ENCODE measurements around the gene POMC.
"Not testable (repeated sequence)": the region's sequence is repeated elsewhere in the genome, so short reads cannot be mapped to it uniquely, and the experiment has no call there.

POMC gene

DNA sequence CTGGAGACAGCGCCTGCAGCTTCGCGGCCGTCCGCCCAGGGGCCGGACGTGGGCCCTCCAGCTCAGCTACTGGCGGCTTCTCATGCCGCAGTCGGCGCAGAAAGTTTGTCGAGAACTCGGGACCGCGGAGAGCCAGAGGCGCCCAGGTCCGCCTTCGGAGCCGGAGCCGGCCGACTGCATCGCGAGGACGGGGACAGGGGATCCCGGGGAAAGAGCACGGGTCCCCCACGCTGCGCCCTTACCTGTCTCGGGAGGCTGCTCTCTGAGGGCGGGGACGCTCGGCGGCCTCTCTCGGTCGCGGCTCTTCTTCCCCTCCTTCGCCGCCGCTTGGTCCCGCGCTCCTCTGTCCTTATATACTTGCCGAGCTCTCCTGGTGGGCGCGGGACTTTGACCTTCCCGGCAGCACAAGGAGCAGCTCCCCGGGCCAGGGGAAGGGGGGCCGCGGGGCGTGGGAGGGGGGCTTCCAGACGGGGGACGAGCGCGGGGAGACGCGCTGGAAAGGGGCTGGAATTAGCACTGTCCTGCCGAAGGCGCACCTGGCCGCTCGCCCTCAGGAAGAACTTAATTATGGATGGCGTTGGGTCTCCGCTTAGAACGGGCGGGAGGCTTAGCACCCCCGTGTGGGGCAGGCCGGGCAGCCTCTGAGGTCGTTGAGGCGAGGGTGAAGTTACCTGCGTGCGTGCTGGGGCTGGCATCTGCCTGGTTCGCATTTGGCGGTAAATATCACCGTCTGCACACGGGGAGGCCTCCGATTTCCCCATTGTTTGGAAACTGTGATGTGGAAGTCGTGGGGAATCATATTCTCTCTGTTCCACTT is at the start of gene POMC:
TSS of gene POMC (minus strand) at position 325 of the 817 bp plus-strand sequence. CDS start 3,808 bp downstream, outside the sequence.
- no peaks in the 10 kb centered on the region for H3K9me3 ChIP-seq (ENCODE audit: control insufficient read depth, low read depth, low read length)
- no peaks in the 10 kb centered on the region for H3K36me3 ChIP-seq (ENCODE audit: control insufficient read depth, low read depth, low read length)
- no peak within 1 kb of the TSS for H3K27ac ChIP-seq (ENCODE audit: low read length)
- peak within 1 kb of the TSS; percentile 21 for H3K9ac ChIP-seq (ENCODE audit: low read length)
- H3K27me3 ChIP-seq (ENCODE audit: control insufficient read depth, insufficient read depth, low read length), result peaks cover 50% of the 10 kb centered on the region
- H3K4me1 ChIP-seq (ENCODE audit: control insufficient read depth, low read depth, low read length), result no peaks in the 10 kb centered on the region
- peak within 1 kb of the TSS; percentile 58 for H3K4me3 ChIP-seq (ENCODE audit: low read length)

DNA sequence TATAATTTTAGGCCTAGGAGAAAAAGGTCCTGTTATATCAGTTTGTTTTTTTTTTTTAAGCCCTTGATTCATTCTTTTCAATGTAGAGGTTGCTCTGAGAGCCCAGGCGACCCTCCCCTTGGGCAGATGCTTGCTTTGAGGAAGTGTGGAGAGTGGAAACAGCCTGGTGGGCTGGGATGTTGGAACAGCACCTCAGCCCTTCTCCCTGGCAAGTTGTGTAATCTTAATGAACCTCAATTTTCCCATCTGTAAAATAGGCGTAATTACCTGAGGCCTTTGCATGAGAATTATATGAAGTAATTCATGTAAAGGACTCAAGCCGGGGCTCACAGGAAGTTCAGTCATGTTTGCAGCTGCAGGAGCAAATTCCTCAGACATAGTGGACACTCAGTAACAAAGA is 49.7 kb upstream of the POMC start:
- H3K4me3 ChIP-seq (ENCODE audit: low read length), result no peak overlapping the region
- no peaks in the 10 kb centered on the region for H3K27me3 ChIP-seq (ENCODE audit: control insufficient read depth, insufficient read depth, low read length)
- H3K36me3 ChIP-seq (ENCODE audit: control insufficient read depth, low read depth, low read length), result no peaks in the 10 kb centered on the region
- no peak overlapping the region for H3K9ac ChIP-seq (ENCODE audit: low read length)
- H3K9me3 ChIP-seq (ENCODE audit: control insufficient read depth, low read depth, low read length), result no peaks in the 10 kb centered on the region
- no peaks in the 10 kb centered on the region for H3K4me1 ChIP-seq (ENCODE audit: control insufficient read depth, low read depth, low read length)
- H3K27ac ChIP-seq (ENCODE audit: low read length), result no peak overlapping the region

GRCh38 chr2:25215948-25216679 is 47.7 kb upstream of the POMC start:
- H3K27ac ChIP-seq (ENCODE audit: low read length), result no peak overlapping the region
- H3K27me3 ChIP-seq (ENCODE audit: control insufficient read depth, insufficient read depth, low read length), result no peaks in the 10 kb centered on the region
- no peak overlapping the region for H3K9ac ChIP-seq (ENCODE audit: low read length)
- no peaks in the 10 kb centered on the region for H3K9me3 ChIP-seq (ENCODE audit: control insufficient read depth, low read depth, low read length)
- H3K4me1 ChIP-seq (ENCODE audit: control insufficient read depth, low read depth, low read length), result no peaks in the 10 kb centered on the region
- H3K4me3 ChIP-seq (ENCODE audit: low read length), result peak overlapping the region; percentile 63
- H3K36me3 ChIP-seq (ENCODE audit: control insufficient read depth, low read depth, low read length), result no peaks in the 10 kb centered on the region

- no peaks in the 10 kb centered on the region for H3K4me1 ChIP-seq (ENCODE audit: control insufficient read depth, low read depth, low read length)
- no peak overlapping the region for H3K27ac ChIP-seq (ENCODE audit: low read length)
- H3K4me3 ChIP-seq (ENCODE audit: low read length), result peak overlapping the region; percentile 63
- no peaks in the 10 kb centered on the region for H3K36me3 ChIP-seq (ENCODE audit: control insufficient read depth, low read depth, low read length)
- H3K27me3 ChIP-seq (ENCODE audit: control insufficient read depth, insufficient read depth, low read length), result no peaks in the 10 kb centered on the region
- no peak overlapping the region for H3K9ac ChIP-seq (ENCODE audit: low read length)
- H3K9me3 ChIP-seq (ENCODE audit: control insufficient read depth, low read depth, low read length), result no peaks in the 10 kb centered on the region
Measured at GRCh38 chr2:25215232-25215631, 46.9 kb upstream of the POMC start.

GRCh38 chr2:25213229-25213628 is 44.8 kb upstream of the POMC start:
- Histone ChIP-seq H3K9me3 (ENCODE audit: control insufficient read depth, low read depth, low read length) (no peaks in the 10 kb centered on the region), H3K36me3 (ENCODE audit: control insufficient read depth, low read depth, low read length) (no peaks in the 10 kb centered on the region), H3K4me3 (ENCODE audit: low read length) (no peak overlapping the region), H3K27me3 (ENCODE audit: control insufficient read depth, insufficient read depth, low read length) (no peaks in the 10 kb centered on the region), H3K4me1 (ENCODE audit: control insufficient read depth, low read depth, low read length) (no peaks in the 10 kb centered on the region), H3K27ac (ENCODE audit: low read length) (no peak overlapping the region), H3K9ac (ENCODE audit: low read length) (no peak overlapping the region)

DNA sequence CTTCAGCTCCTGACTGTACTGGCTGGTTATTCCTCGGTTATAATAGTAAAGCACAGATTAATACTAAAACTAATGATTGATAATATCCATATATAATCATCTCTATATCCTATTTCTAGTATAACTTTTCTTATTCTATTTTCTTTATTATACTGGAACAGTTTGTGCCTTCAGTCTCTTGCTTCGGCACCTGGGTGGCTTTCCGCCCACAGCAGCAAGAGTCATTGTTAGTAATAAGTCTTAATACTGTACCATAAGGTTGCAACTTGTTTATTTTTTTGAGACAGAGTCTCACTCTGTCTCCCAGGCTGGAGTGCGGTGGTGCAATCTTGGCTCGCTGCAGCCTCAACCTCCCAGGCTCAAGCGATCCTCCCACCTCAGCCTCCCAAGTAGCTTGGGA is 42.5 kb upstream of the POMC start:
- H3K9me3 ChIP-seq (ENCODE audit: control insufficient read depth, low read depth, low read length); H3K4me3 ChIP-seq (ENCODE audit: low read length); H3K27ac ChIP-seq (ENCODE audit: low read length); H3K9ac ChIP-seq (ENCODE audit: low read length); H3K36me3 ChIP-seq (ENCODE audit: control insufficient read depth, low read depth, low read length); H3K27me3 ChIP-seq (ENCODE audit: control insufficient read depth, insufficient read depth, low read length): not testable (repeated sequence)
- peaks cover 11% of the 10 kb centered on the region for H3K4me1 ChIP-seq (ENCODE audit: control insufficient read depth, low read depth, low read length)

DNA sequence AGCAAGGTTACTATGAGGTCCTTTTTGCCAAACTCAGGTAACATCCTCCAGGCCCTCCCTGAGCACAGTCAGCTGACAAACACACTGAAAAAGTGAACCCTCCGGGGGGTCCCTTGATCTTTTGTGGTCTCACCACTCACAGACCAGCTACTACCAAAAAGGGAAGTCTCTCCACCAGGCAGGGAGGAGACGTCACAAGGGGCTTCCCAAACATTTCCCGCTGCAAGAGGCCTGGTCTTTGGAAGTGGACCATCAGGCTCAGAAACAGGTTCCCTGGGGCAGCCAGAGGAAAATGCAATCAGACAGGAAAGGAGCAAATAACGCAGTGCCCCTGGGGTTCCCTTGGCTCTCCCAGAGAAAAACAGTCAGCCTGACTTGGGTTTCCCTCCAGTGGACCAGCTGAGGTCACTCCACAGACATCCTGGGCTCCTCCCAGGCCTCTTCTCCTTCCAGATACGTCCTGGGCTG is 38.7 kb upstream of the POMC start:
- Histone ChIP-seq H3K9me3 (ENCODE audit: control insufficient read depth, low read depth, low read length) (no peaks in the 10 kb centered on the region), H3K4me1 (ENCODE audit: control insufficient read depth, low read depth, low read length) (peaks cover 11% of the 10 kb centered on the region), H3K9ac (ENCODE audit: low read length) (no peak overlapping the region), H3K27ac (ENCODE audit: low read length) (no peak overlapping the region), H3K4me3 (ENCODE audit: low read length) (no peak overlapping the region), H3K36me3 (ENCODE audit: control insufficient read depth, low read depth, low read length) (no peaks in the 10 kb centered on the region), H3K27me3 (ENCODE audit: control insufficient read depth, insufficient read depth, low read length) (no peaks in the 10 kb centered on the region)

GRCh38 chr2:25204190-25204838 is 35.9 kb upstream of the POMC start:
- no peak overlapping the region for H3K4me3 ChIP-seq (ENCODE audit: low read length)
- no peak overlapping the region for H3K9ac ChIP-seq (ENCODE audit: low read length)
- H3K9me3 ChIP-seq (ENCODE audit: control insufficient read depth, low read depth, low read length), result no peaks in the 10 kb centered on the region
- H3K27me3 ChIP-seq (ENCODE audit: control insufficient read depth, insufficient read depth, low read length), result no peaks in the 10 kb centered on the region
- no peaks in the 10 kb centered on the region for H3K36me3 ChIP-seq (ENCODE audit: control insufficient read depth, low read depth, low read length)
- H3K4me1 ChIP-seq (ENCODE audit: control insufficient read depth, low read depth, low read length), result peaks cover 11% of the 10 kb centered on the region
- H3K27ac ChIP-seq (ENCODE audit: low read length), result no peak overlapping the region

GRCh38 chr2:25202275-25202674 is 33.9 kb upstream of the POMC start:
- peaks cover 7% of the 10 kb centered on the region for H3K4me1 ChIP-seq (ENCODE audit: control insufficient read depth, low read depth, low read length)
- H3K9me3 ChIP-seq (ENCODE audit: control insufficient read depth, low read depth, low read length), result no peaks in the 10 kb centered on the region
- H3K27me3 ChIP-seq (ENCODE audit: control insufficient read depth, insufficient read depth, low read length), result no peaks in the 10 kb centered on the region
- H3K9ac ChIP-seq (ENCODE audit: low read length), result no peak overlapping the region
- no peak overlapping the region for H3K4me3 ChIP-seq (ENCODE audit: low read length)
- H3K36me3 ChIP-seq (ENCODE audit: control insufficient read depth, low read depth, low read length), result no peaks in the 10 kb centered on the region
- no peak overlapping the region for H3K27ac ChIP-seq (ENCODE audit: low read length)

- peaks cover 2% of the 10 kb centered on the region for H3K4me1 ChIP-seq (ENCODE audit: control insufficient read depth, low read depth, low read length)
- no peak overlapping the region for H3K27ac ChIP-seq (ENCODE audit: low read length)
Measured at GRCh38 chr2:25201794-25202193, 33.4 kb upstream of the POMC start.

GRCh38 chr2:25201265-25201664 is 32.9 kb upstream of the POMC start:
- no peak overlapping the region for H3K9ac ChIP-seq (ENCODE audit: low read length)
- no peak overlapping the region for H3K27ac ChIP-seq (ENCODE audit: low read length)
- H3K27me3 ChIP-seq (ENCODE audit: control insufficient read depth, insufficient read depth, low read length), result no peaks in the 10 kb centered on the region

More at GRCh38 chr2:25201794-25202193, 33.4 kb upstream of the POMC start:
- Histone ChIP-seq H3K4me3 (ENCODE audit: low read length) (no peak overlapping the region), H3K9ac (ENCODE audit: low read length) (no peak overlapping the region), H3K9me3 (ENCODE audit: control insufficient read depth, low read depth, low read length) (no peaks in the 10 kb centered on the region), H3K36me3 (ENCODE audit: control insufficient read depth, low read depth, low read length) (no peaks in the 10 kb centered on the region), H3K27me3 (ENCODE audit: control insufficient read depth, insufficient read depth, low read length) (no peaks in the 10 kb centered on the region)

More at GRCh38 chr2:25201265-25201664, 32.9 kb upstream of the POMC start:
- H3K4me3 ChIP-seq (ENCODE audit: low read length), result no peak overlapping the region
- no peaks in the 10 kb centered on the region for H3K9me3 ChIP-seq (ENCODE audit: control insufficient read depth, low read depth, low read length)
- H3K36me3 ChIP-seq (ENCODE audit: control insufficient read depth, low read depth, low read length), result no peaks in the 10 kb centered on the region
- H3K4me1 ChIP-seq (ENCODE audit: control insufficient read depth, low read depth, low read length), result no peaks in the 10 kb centered on the region
